Measurements from ENCODE around the gene WNT8B.

Gene WNT8B

GRCh38 chr10:100519311-100520051 lies 56.7 kb downstream of the WNT8B start, which contains the start of gene SEC31B:
Gene SEC31B, minus strand, starts transcription at chr10:100519861. Its CDS starts 2,909 bp downstream, at chr10:100516952.
- DNase-seq (ENCODE audit: low read depth), result no peak

- DNase-seq (ENCODE audit: low read depth), result no peak
Measured at GRCh38 chr10:100520811-100521210, 58.0 kb downstream of the WNT8B start.

GRCh38 chr10:100522107-100522801 lies 59.4 kb downstream of the WNT8B start:
- no peak for DNase-seq (ENCODE audit: low read depth)

- DNase-seq (ENCODE audit: low read depth), result no peak
Measured at GRCh38 chr10:100522945-100523344, 60.1 kb downstream of the WNT8B start.

GRCh38 chr10:100524206-100524605 lies 61.4 kb downstream of the WNT8B start:
- DNase-seq (ENCODE audit: low read depth), result no peak

- DNase-seq (ENCODE audit: low read depth), result no peak
Measured at GRCh38 chr10:100524638-100525037, 61.8 kb downstream of the WNT8B start.

- DNase-seq (ENCODE audit: low read depth), result no peak
Measured at GRCh38 chr10:100528123-100528886, 65.5 kb downstream of the WNT8B start.

GRCh38 chr10:100528921-100529474 lies 66.2 kb downstream of the WNT8B start:
- no peak for DNase-seq (ENCODE audit: low read depth)

- peak; percentile 76 for DNase-seq (ENCODE audit: low read depth)
Measured at GRCh38 chr10:100529475-100530298, 66.9 kb downstream of the WNT8B start, which contains the start of gene NDUFB8. Gene NDUFB8, minus strand, starts transcription at chr10:100529871. Its CDS starts 20 bp downstream, at chr10:100529851.

- DNase-seq (ENCODE audit: low read depth), result no peak
Measured at GRCh38 chr10:100531761-100532160, 69.0 kb downstream of the WNT8B start.
